Neural crest cell (in vitro differentiated cells): Measurements from ENCODE around the gene AIFM2. TPM values are rescaled to one million over a fixed set of nuclear protein-coding genes. Genes with fewer than 3 reads are reported as not detected.

ENCODE experiments used
- DNase-seq: peaks from one replicate; pipeline ENCODE4 v3.0.0; 2021; ENCODE audit warnings: low read depth, mixed read lengths, low spot score
- H3K27ac Mint-ChIP-seq: one replicate; pipeline ENCODE4 v1.8.0; 2021; ENCODE audit warnings: mild to moderate bottlenecking, mixed read lengths; ENCODE audit not compliant: unreplicated experiment
- H3K27me3 Mint-ChIP-seq: 2 replicates; pipeline ENCODE4 v1.8.0; 2021; ENCODE audit warnings: low read depth, mild to moderate bottlenecking, mixed read lengths
- H3K36me3 Mint-ChIP-seq: 2 replicates; pipeline ENCODE4 v1.8.0; 2021; ENCODE audit warnings: low read depth, mild to moderate bottlenecking, mixed read lengths
- H3K4me1 Mint-ChIP-seq: 2 replicates; pipeline ENCODE4 v1.8.0; 2021; ENCODE audit warnings: mixed read lengths
- H3K4me3 Mint-ChIP-seq: one replicate; pipeline ENCODE4 v1.8.0; 2021; ENCODE audit warnings: mild to moderate bottlenecking, mixed read lengths
- H3K9me3 Mint-ChIP-seq: 2 replicates; pipeline ENCODE4 v1.8.0; 2021; ENCODE audit warnings: mixed read lengths
- CTCF ChIP-seq: fragments of 200-600 bp; sonication (generic); conservative IDR thresholded peaks from 2 replicates; pipeline ENCODE4 v1.5.0; 2021; ENCODE audit warnings: antibody characterized with exemption, mild to moderate bottlenecking
- total RNA-seq: library from RNA; stranded (reverse); gene quantifications from 2 replicates; pipeline ENCODE4 v1.2.1, GENCODE V29; 2021

The AIFM2 gene
- total RNA-seq, 1 donor from 2014 or later = 2.8 TPM

DNA sequence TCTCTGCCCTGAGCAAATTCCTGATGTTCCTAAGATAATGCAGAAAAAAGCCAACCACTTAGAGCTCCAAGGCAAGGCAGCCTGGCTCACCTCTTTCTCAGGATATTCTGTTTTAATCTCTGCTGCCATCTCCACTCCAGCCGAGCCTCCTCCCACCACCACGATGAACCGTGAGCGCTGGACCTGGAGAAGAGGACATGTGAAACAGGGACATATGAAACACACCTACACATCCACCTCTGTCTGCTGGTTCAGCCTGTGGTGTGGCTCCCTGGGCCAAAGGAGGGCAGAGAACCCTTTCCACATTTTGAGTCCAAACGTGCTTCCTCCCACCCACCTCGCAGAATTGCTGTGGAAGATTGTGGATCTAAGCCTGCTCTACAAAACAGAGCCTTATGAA, 12.2 kb downstream of the AIFM2 start:
- DNase-seq = no peak
- no peak overlapping the region for H3K4me3 Mint-ChIP-seq
- no peaks in the 10 kb centered on the region for H3K36me3 Mint-ChIP-seq
- no peaks in the 10 kb centered on the region for H3K9me3 Mint-ChIP-seq
- H3K27ac Mint-ChIP-seq = peak overlapping the region; percentile 27
- H3K27me3 Mint-ChIP-seq = no peaks in the 10 kb centered on the region
- TF ChIP-seq CTCF = no peak
- H3K4me1 Mint-ChIP-seq = no peaks in the 10 kb centered on the region

GRCh38 chr10:70119623-70120022, 13.0 kb downstream of the AIFM2 start:
- Mint-ChIP-seq H3K4me1 (no peaks in the 10 kb centered on the region), H3K27ac (no peak overlapping the region), H3K36me3 (no peaks in the 10 kb centered on the region), H3K9me3 (no peaks in the 10 kb centered on the region), H3K4me3 (no peak overlapping the region), H3K27me3 (no peaks in the 10 kb centered on the region)
- TF ChIP-seq CTCF = no peak
- DNase-seq = no peak

DNA sequence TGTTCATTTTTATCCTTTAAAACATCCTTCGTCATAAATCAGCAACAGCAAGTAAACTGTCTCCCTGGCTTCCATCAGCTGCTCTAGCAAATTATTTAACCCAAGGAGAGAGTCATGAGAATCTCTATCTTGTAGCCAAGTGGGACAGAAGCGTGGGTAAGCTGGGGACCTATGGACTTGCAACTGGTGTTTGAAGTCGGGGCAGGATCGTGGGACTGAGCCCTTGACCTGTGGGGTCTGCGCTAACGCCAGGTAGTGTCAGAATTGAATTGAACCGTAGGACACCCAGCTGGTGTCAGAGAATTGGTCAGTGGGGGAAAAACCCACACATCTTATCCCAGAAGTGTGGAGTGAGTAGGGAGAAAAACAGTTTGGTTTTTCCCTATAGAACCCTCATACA, 13.4 kb downstream of the AIFM2 start:
- no peaks in the 10 kb centered on the region for H3K36me3 Mint-ChIP-seq
- H3K9me3 Mint-ChIP-seq = no peaks in the 10 kb centered on the region

GRCh38 chr10:70118196-70118595, 14.4 kb downstream of the AIFM2 start:
- H3K27me3 Mint-ChIP-seq = no peaks in the 10 kb centered on the region
- peaks cover under 1% of the 10 kb centered on the region for H3K36me3 Mint-ChIP-seq
- H3K4me3 Mint-ChIP-seq = no peak overlapping the region
- no peaks in the 10 kb centered on the region for H3K4me1 Mint-ChIP-seq
- H3K9me3 Mint-ChIP-seq = no peaks in the 10 kb centered on the region
- no peak overlapping the region for H3K27ac Mint-ChIP-seq
- DNase-seq = no peak
- no peak for TF ChIP-seq CTCF

More for the DNA sequence above, 13.4 kb downstream of the AIFM2 start:
- no peaks in the 10 kb centered on the region for H3K4me1 Mint-ChIP-seq
- no peaks in the 10 kb centered on the region for H3K27me3 Mint-ChIP-seq
- no peak for DNase-seq
- TF ChIP-seq CTCF = no peak
- no peak overlapping the region for H3K27ac Mint-ChIP-seq
- H3K4me3 Mint-ChIP-seq = no peak overlapping the region

DNA sequence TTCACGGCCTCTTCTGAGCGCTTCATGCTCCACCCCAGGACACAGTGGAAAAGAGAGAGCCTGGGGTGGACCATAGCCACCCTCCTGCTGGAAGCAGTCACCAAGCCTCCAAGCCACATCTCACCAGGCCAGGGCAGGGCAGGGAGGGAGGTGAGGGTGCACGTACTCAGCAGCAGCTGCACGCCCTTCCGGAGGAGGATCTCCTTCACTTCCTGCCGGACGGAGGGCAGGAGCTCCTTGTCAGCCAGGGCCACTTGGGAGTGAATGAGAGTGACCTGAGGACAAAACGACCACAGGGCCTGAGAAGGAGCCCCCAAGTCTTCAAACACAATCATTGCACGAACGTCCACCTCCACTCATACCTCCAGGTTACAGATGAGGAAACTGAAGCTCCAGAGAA, 15.0 kb downstream of the AIFM2 start:
- Mint-ChIP-seq H3K27ac (no peak overlapping the region), H3K4me3 (no peak overlapping the region), H3K36me3 (peaks cover 6% of the 10 kb centered on the region), H3K9me3 (no peaks in the 10 kb centered on the region), H3K4me1 (no peaks in the 10 kb centered on the region), H3K27me3 (no peaks in the 10 kb centered on the region)
- DNase-seq = no peak
- no peak for TF ChIP-seq CTCF
